PFSK-1 (cell line): ENCODE results near the gene SLC22A12.

Source experiments
- POLR2AphosphoS5 ChIP-seq: IDR thresholded peaks from 2 replicates; pipeline ENCODE4 v1.6.1; 2012; ENCODE audit warnings: low read depth, mild to moderate bottlenecking, control low read depth, low read length, moderate library complexity
- REST ChIP-seq, 2 experiments: IDR thresholded peaks; 2 replicates each; pipeline versions ENCODE4 v1.6.1 to v1.8.0; 2011 to 2012; ENCODE audit warnings: low read depth in 2 of 2, low read length in 2 of 2, control low read depth in 1 of 2, inconsistent platforms in 1 of 2, mild to moderate bottlenecking in 1 of 2, moderate library complexity in 1 of 2; ENCODE audit not compliant: insufficient read depth in 1 of 2
- SIN3A ChIP-seq: IDR thresholded peaks from 2 replicates; pipeline ENCODE4 v1.6.1; 2012; ENCODE audit warnings: mild to moderate bottlenecking, low read length, moderate library complexity, borderline replicate concordance; ENCODE audit not compliant: insufficient read depth
- TAF1 ChIP-seq: IDR thresholded peaks from 2 replicates; pipeline ENCODE4 v1.6.1; 2012; ENCODE audit warnings: low read length, control low read depth, borderline replicate concordance; ENCODE audit not compliant: insufficient read depth

GRCh38 chr11:64611869-64612646 lies 21.0 kb downstream of the SLC22A12 start:
- TF ChIP-seq POLR2AphosphoS5 (no peak), SIN3A (no peak), TAF1 (no peak), REST (IDR thresholded peaks at IDR 0.05; ENCODE audit: insufficient read depth in 1 of 2, low read depth in 2 of 2, low read length in 2 of 2) (no peak)
